SK-N-SH (cell line): ENCODE data around the gene ESPNL. TPM values are rescaled to one million over a fixed set of nuclear protein-coding genes. Genes with fewer than 3 reads are reported as not detected.

ENCODE experiments used
- CTCF ChIA-PET: fragments of 300-600, 350-600 bp; formaldehyde crosslinking; extraction: SDS; loops from one replicate; lab custom pipeline; 2021; lab: Yijun Ruan, JAX
- POLR2A ChIA-PET: fragments of 350-600 bp; sonication (Branson Sonifier 250); formaldehyde crosslinking; extraction: SDS; loops from one replicate; lab custom pipeline; 2020; ENCODE audit warnings: antibody characterized with exemption, inconsistent platforms; lab: Yijun Ruan, JAX
- DNase-seq: peaks from one replicate; pipeline ENCODE4 v3.0.0; 2012
- H2AFZ ChIP-seq: fragments of 200-600 bp; sonication (generic); 2 replicates; pipeline ENCODE4 v1.8.1; 2016; ENCODE audit warnings: antibody characterized with exemption, mild to moderate bottlenecking, low read depth
- H3F3A ChIP-seq: fragments of 200-600 bp; sonication (generic); replicated peaks from 2 replicates; pipeline ENCODE3; 2016; ENCODE audit warnings: antibody characterized with exemption, mild to moderate bottlenecking; ENCODE audit not compliant: insufficient read depth
- H3K27ac ChIP-seq, 2 experiments: fragments of 200-500 bp in 1 of 2; fragments of 200-600 bp in 1 of 2; sonication (Bioruptor generic) in 1 of 2; sonication (generic), shearing (Covaris generic) in 1 of 2; 2 replicates each; pipeline versions ENCODE4 v1.5.1 to v1.6.1; 2014 to 2016; ENCODE audit warnings: low read depth in 2 of 2, inconsistent platforms in 1 of 2, low read length in 1 of 2, mild to moderate bottlenecking in 1 of 2, mixed read lengths in 1 of 2
- H3K27me3 ChIP-seq: fragments of 200-600 bp; sonication (generic), shearing (Covaris generic); 2 replicates; pipeline ENCODE4 v1.6.1; 2016; ENCODE audit warnings: mixed run types; ENCODE audit not compliant: insufficient read depth
- H3K36me3 ChIP-seq, 2 experiments: fragments of 200-500 bp in 1 of 2; fragments of 200-600 bp in 1 of 2; sonication (Bioruptor generic) in 1 of 2; sonication (generic) in 1 of 2; replicated peaks in 1 of 2; 2 replicates each; pipeline versions ENCODE3 to v1.5.1; 2014 to 2016; ENCODE audit warnings: low read length in 1 of 2, mild to moderate bottlenecking in 1 of 2; ENCODE audit not compliant: insufficient read depth in 2 of 2, control insufficient read depth in 1 of 2
- H3K4me1 ChIP-seq, 2 experiments: fragments of 200-500 bp in 1 of 2; fragments of 200-600 bp in 1 of 2; sonication (Bioruptor generic) in 1 of 2; sonication (generic), shearing (Covaris generic) in 1 of 2; 2 replicates each; pipeline versions ENCODE4 v1.5.1 to v1.6.1; 2014 to 2016; ENCODE audit warnings: low read depth in 1 of 2, low read length in 1 of 2, mixed run types in 1 of 2; ENCODE audit not compliant: insufficient read depth in 2 of 2, control insufficient read depth in 1 of 2
- H3K4me2 ChIP-seq: fragments of 200-600 bp; sonication (generic), shearing (Covaris generic); 2 replicates; pipeline ENCODE4 v1.6.1; 2017; ENCODE audit warnings: mixed run types
- H3K4me3 ChIP-seq, 2 experiments: fragments of 200-500 bp in 1 of 2; fragments of 200-600 bp in 1 of 2; sonication (Bioruptor generic) in 1 of 2; sonication (generic), shearing (Covaris generic) in 1 of 2; 2 replicates each; pipeline versions ENCODE4 v1.5.1 to v1.8.1; 2014 to 2016; ENCODE audit warnings: low read depth in 2 of 2, inconsistent platforms in 1 of 2, low read length in 1 of 2, mild to moderate bottlenecking in 1 of 2, mixed read lengths in 1 of 2, moderate library complexity in 1 of 2
- H3K79me2 ChIP-seq: fragments of 200-600 bp; sonication (generic); 2 replicates; pipeline ENCODE4 v1.8.1; 2017; ENCODE audit warnings: mild to moderate bottlenecking; ENCODE audit not compliant: insufficient read depth
- H3K9ac ChIP-seq: fragments of 200-600 bp; sonication (generic); 2 replicates; pipeline ENCODE4 v1.6.1; 2017; ENCODE audit warnings: mixed run types
- H3K9me2 ChIP-seq: fragments of 200-600 bp; sonication (generic); 2 replicates; pipeline ENCODE4 v1.6.1; 2017; ENCODE audit warnings: mixed run types
- H3K9me3 ChIP-seq: fragments of 200-600 bp; sonication (generic); 2 replicates; pipeline ENCODE4 v1.6.1; 2017; ENCODE audit warnings: mixed run types, mild to moderate bottlenecking, moderate library complexity
- H4K20me1 ChIP-seq: fragments of 200-600 bp; sonication (generic); 2 replicates; pipeline ENCODE4 v1.6.1; 2017; ENCODE audit warnings: mild to moderate bottlenecking, mixed run types; ENCODE audit not compliant: insufficient read depth
- CTCF ChIP-seq: fragments of 200-600 bp; sonication (generic); IDR thresholded peaks from 2 replicates; pipeline ENCODE4 v1.6.1; 2017; ENCODE audit warnings: antibody characterized with exemption, mild to moderate bottlenecking, moderate library complexity
- ELF1 ChIP-seq: IDR thresholded peaks from 2 replicates; pipeline ENCODE4 v1.4.0; 2012
- EP300 ChIP-seq, 2 experiments: IDR thresholded peaks; 2 replicates each; pipeline versions ENCODE4 v1.4.0 to v1.6.1; 2012; ENCODE audit warnings: borderline replicate concordance in 1 of 2, low read depth in 1 of 2, low read length in 1 of 2
- EZH2phosphoT487 ChIP-seq: fragments of 200-600 bp; sonication (generic); IDR thresholded peaks from 2 replicates; pipeline ENCODE4 v1.6.1; 2017; ENCODE audit warnings: low read depth, mixed run types, mild to moderate bottlenecking, antibody characterized with exemption, moderate library complexity, borderline replicate concordance
- FOSL2 ChIP-seq: IDR thresholded peaks from 2 replicates; pipeline ENCODE4 v1.4.0; 2012; ENCODE audit warnings: low read depth, mild to moderate bottlenecking, moderate library complexity, borderline replicate concordance
- FOXJ3 ChIP-seq: sonication (generic); formaldehyde crosslinking; IDR thresholded peaks from 2 replicates; pipeline ENCODE4 v1.5.1; 2020; ENCODE audit warnings: mild to moderate bottlenecking, missing genetic modification reagents
- GABPA ChIP-seq: IDR thresholded peaks from 2 replicates; pipeline ENCODE4 v1.4.0; 2012; ENCODE audit warnings: low read depth, mild to moderate bottlenecking
- GATA2 ChIP-seq: sonication (generic); formaldehyde crosslinking; IDR thresholded peaks from 2 replicates; pipeline ENCODE4 v1.5.0; 2020; ENCODE audit warnings: mild to moderate bottlenecking, missing genetic modification reagents
- IRF3 ChIP-seq: fragments of 150-350 bp; IDR thresholded peaks from 2 replicates; pipeline ENCODE4 v1.6.1; 2016; ENCODE audit warnings: mild to moderate bottlenecking, low read depth, low read length
- JUND ChIP-seq: IDR thresholded peaks from 2 replicates; pipeline ENCODE4 v1.4.0; 2012
- MEF2A ChIP-seq: IDR thresholded peaks from 2 replicates; pipeline ENCODE4 v1.4.0; 2012; ENCODE audit warnings: low read depth, borderline replicate concordance
- MXI1 ChIP-seq: IDR thresholded peaks from 2 replicates; pipeline ENCODE4 v1.6.1; 2012; ENCODE audit warnings: mild to moderate bottlenecking, low read depth, low read length, improper control_type of control experiment
- NFIC ChIP-seq: IDR thresholded peaks from 2 replicates; pipeline ENCODE4 v1.4.0; 2012; ENCODE audit warnings: borderline replicate concordance
- NRF1 ChIP-seq: IDR thresholded peaks from 2 replicates; pipeline ENCODE4 v1.6.1; 2012; ENCODE audit warnings: low read depth, mild to moderate bottlenecking, low read length
- RAD21 ChIP-seq: IDR thresholded peaks from 2 replicates; pipeline ENCODE4 v1.6.1; 2012; ENCODE audit warnings: mild to moderate bottlenecking, low read length
- RCOR1 ChIP-seq: fragments of 150-350 bp; IDR thresholded peaks from 2 replicates; pipeline ENCODE4 v1.6.1; 2017; ENCODE audit warnings: antibody characterized with exemption, low read length
- RFX5 ChIP-seq: IDR thresholded peaks from 2 replicates; pipeline ENCODE4 v1.6.1; 2012; ENCODE audit warnings: mild to moderate bottlenecking, improper control_type of control experiment, low read length
- RXRA ChIP-seq: IDR thresholded peaks from 2 replicates; pipeline ENCODE4 v1.4.0; 2012; ENCODE audit warnings: low read depth, mild to moderate bottlenecking, borderline replicate concordance
- SMC3 ChIP-seq: IDR thresholded peaks from 2 replicates; pipeline ENCODE4 v1.6.1; 2012; ENCODE audit warnings: low read depth, low read length, improper control_type of control experiment
- TAF1 ChIP-seq: IDR thresholded peaks from 2 replicates; pipeline ENCODE4 v1.6.1; 2012; ENCODE audit warnings: low read depth, mild to moderate bottlenecking, low read length, moderate library complexity, borderline replicate concordance
- TCF12 ChIP-seq: IDR thresholded peaks from 2 replicates; pipeline ENCODE4 v1.4.0; 2012
- TEAD4 ChIP-seq: IDR thresholded peaks from 2 replicates; pipeline ENCODE4 v1.4.0; 2012; ENCODE audit warnings: mild to moderate bottlenecking, borderline replicate concordance; ENCODE audit not compliant: insufficient read depth
- USF1 ChIP-seq: IDR thresholded peaks from 2 replicates; pipeline ENCODE4 v1.4.0; 2012; ENCODE audit warnings: low read depth, borderline replicate concordance
- YY1 ChIP-seq: IDR thresholded peaks from 2 replicates; pipeline ENCODE4 v1.4.0; 2012; ENCODE audit warnings: low read depth, mild to moderate bottlenecking
- WGBS: methylation state at CpG from one replicate; pipeline ENCODE4 v1.1.6; 2017; ENCODE audit warnings: low lambda C conversion rate; 5-methylcytosine and 5-hydroxymethylcytosine counted together
- polyA plus RNA-seq, 3 experiments: library from polyadenylated mRNA; depleted of rRNA; stranded (reverse); fragments of >200 nt; gene quantifications; 2 replicates each; pipeline ENCODE4 v1.2.3, GENCODE V29; 2012
- TF ChIP-seq, protein P1 (sequence below): IDR thresholded peaks from 2 replicates; pipeline ENCODE4 v1.4.0; 2012; ENCODE audit warnings: low read depth

The ESPNL gene
- polyA plus RNA-seq, 1 of the 3 experiments (the other 2 are of a cell fraction), result 0.05 TPM

DNA sequence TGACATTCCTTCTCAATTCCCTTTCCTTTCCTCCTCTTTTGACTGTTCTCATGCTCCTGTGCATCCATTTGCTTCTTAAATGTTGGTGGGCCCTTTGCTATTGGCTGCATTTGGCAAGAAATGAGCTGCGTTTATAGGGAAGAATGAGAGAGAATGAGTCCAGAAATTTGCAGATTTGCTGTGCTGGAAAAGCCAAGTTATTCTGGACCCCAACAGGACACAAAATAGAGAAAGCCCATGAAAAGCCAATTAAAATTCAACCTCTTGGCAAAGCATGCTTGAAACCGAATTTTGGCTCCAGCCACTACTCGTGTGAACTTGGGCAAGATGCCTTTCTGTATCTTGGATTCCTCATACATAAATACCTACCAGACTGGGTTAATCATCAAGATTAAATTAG is 40.6 kb upstream of the ESPNL start:
- H3K4me2 ChIP-seq, result peak overlapping the region; percentile 78; the same call in 1 of the 2 replicates
- no peak for DNase-seq
- H3K79me2 ChIP-seq, result peaks cover 18% of the 10 kb centered on the region; the same call in 1 of the 2 replicates
- peak overlapping the region; percentile 96; the same call in 1 of the 2 replicates for H3K9ac ChIP-seq
- peak overlapping the region; percentile 71 to 88; a peak in 3 of 4 replicates for H3K4me3 ChIP-seq
- H3K9me3 ChIP-seq, result no peaks in the 10 kb centered on the region
- H3K9me2 ChIP-seq, result no peaks in the 10 kb centered on the region
- 86% methylated on average over 3 of the region's 3 CpGs for WGBS
- no peak for TF ChIP-seq NFIC
- no peak for TF ChIP-seq TAF1
- TF ChIP-seq GABPA, result no peak
- TF ChIP-seq TEAD4, result no peak
- TF ChIP-seq RXRA, result no peak
- TF ChIP-seq RFX5, result no peak
- TF ChIP-seq FOSL2, result no peak
- no peak for TF ChIP-seq IRF3
- TF ChIP-seq TCF12, result no peak
- no peak for TF ChIP-seq EZH2phosphoT487
- TF ChIP-seq USF1, result no peak
- H4K20me1 ChIP-seq, result no peaks in the 10 kb centered on the region
- H3K36me3 ChIP-seq, result peaks cover 3 to 6% of the 10 kb centered on the region in 2 experiments
- no peak overlapping the region for H2AFZ ChIP-seq
- CTCF ChIA-PET, result interaction anchor here (1.0 to 1.6 kb wide), 3 partner anchors 76 to 201 kb away, joined by 3 read pairs; no protein-coding TSS in a partner anchor
- H3K27me3 ChIP-seq, result no peaks in the 10 kb centered on the region
- H3K27ac ChIP-seq, result peak overlapping the region in 1 of 2 experiments; percentile 79; a peak in 1 of 4 replicates
- H3F3A ChIP-seq, result no peaks in the 10 kb centered on the region
- POLR2A ChIA-PET, result interaction anchor here (1.5 kb wide), 1 partner anchor 17 kb away, joined by 3 read pairs; no protein-coding TSS in a partner anchor
- H3K4me1 ChIP-seq, result peaks cover 5 to 13% of the 10 kb centered on the region in 2 experiments; a peak in 3 of 4 replicates

DNA sequence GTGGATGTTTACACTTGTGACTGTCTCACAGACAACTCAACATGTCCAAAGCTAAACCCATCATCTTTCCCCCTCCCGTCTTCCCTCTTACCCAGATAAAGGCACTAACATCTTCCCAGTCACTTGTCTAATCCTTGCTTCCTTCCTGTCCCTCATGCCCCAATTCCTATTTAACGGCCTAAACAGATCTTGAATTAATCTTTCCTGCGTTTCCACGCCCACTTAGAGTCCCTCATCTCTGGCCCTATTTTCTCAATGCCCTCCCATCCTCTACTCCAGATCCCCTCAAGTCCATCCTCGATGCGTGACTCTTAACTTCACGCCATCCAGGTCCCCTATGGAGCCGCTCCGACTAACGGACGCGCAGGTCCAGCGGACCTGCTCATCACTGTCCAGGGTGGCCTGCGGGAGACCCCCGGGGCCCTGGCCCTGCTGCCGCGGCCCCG is 40.0 kb upstream of the ESPNL start:
- no peaks in the 10 kb centered on the region for H4K20me1 ChIP-seq
- H3K9me2 ChIP-seq, result no peaks in the 10 kb centered on the region
- no peak for DNase-seq
- ChIA-PET CTCF (interaction anchor here (1.0 to 1.1 kb wide), 2 partner anchors 77 to 196 kb away, joined by 3 read pairs; no protein-coding TSS in a partner anchor), POLR2A (interaction anchor here (1.0 to 1.5 kb wide), 8 partner anchors 13 to 202 kb away, joined by 3 to 6 read pairs (median 3); no protein-coding TSS in a partner anchor)
- H3K79me2 ChIP-seq, result peaks cover 18% of the 10 kb centered on the region; the same call in 1 of the 2 replicates
- peaks cover 9 to 12% of the 10 kb centered on the region in 2 experiments for H3K36me3 ChIP-seq
- peak overlapping the region; percentile 79 to 91 for H3K27ac ChIP-seq
- peak overlapping the region; percentile 71 to 88 for H3K4me3 ChIP-seq
- H3K9me3 ChIP-seq, result no peaks in the 10 kb centered on the region
- no peak for TF ChIP-seq YY1
- TF ChIP-seq RAD21, result no peak
- TF ChIP-seq, protein P1, sequence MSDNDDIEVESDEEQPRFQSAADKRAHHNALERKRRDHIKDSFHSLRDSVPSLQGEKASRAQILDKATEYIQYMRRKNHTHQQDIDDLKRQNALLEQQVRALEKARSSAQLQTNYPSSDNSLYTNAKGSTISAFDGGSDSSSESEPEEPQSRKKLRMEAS, result no peak
- TF ChIP-seq CTCF, result no peak
- no peak for TF ChIP-seq MEF2A
- TF ChIP-seq ELF1, result no peak
- TF ChIP-seq IRF3, result no peak
- TF ChIP-seq EP300 (IDR thresholded peaks at IDR 0.05; ENCODE audit: borderline replicate concordance in 1 of 2, low read depth in 1 of 2, low read length in 1 of 2), result no peak
- TF ChIP-seq SMC3, result no peak
- no peak for TF ChIP-seq JUND
- TF ChIP-seq TCF12, result no peak
- TF ChIP-seq MXI1, result no peak
- TF ChIP-seq TAF1, result no peak
- no peak for TF ChIP-seq GATA2
- TF ChIP-seq FOXJ3 (CRISPR knock-in tag), result no peak
- TF ChIP-seq RCOR1, result no peak
- no peak for TF ChIP-seq NRF1
- no peak for TF ChIP-seq NFIC
- TF ChIP-seq, all 33 proteins: peak for 0
- Histone ChIP-seq H2AFZ (peak overlapping the region; percentile 87), H3K4me1 (peaks cover 5 to 13% of the 10 kb centered on the region in 2 experiments; a peak in 3 of 4 replicates), H3K9ac (peak overlapping the region; percentile 96), H3K27me3 (no peaks in the 10 kb centered on the region), H3K4me2 (peak overlapping the region; percentile 78), H3F3A (no peaks in the 10 kb centered on the region)
- WGBS, result 3% methylated on average over 13 of the region's 18 CpGs
